CD4-positive, alpha-beta T cell (primary cell): ENCODE measurements around the gene TSPAN11. TPM values are rescaled to one million over a fixed set of nuclear protein-coding genes. Genes with fewer than 3 reads are reported as not detected.

Experiments used
- ATAC-seq: fragments of 200-7000 bp; cut with Tn5 transposase; one replicate; pipeline ENCODE4 v1.10.0; 2022; ENCODE audit warnings: mild to moderate bottlenecking; ENCODE audit not compliant: poor library complexity
- CTCF ChIA-PET: fragments of 350-600 bp; sonication (Branson Sonifier 250); formaldehyde crosslinking; loops from one replicate; lab custom pipeline; 2021; ENCODE audit warnings: antibody characterized with exemption, inconsistent platforms; lab: Charles Lee
- POLR2A ChIA-PET: fragments of 350-600 bp; sonication (Branson Sonifier 250); formaldehyde crosslinking; loops from one replicate; lab custom pipeline; 2021; ENCODE audit warnings: antibody characterized with exemption, inconsistent platforms; lab: Charles Lee
- DNase-seq, 14 experiments: peaks; one replicate each; pipeline ENCODE4 v3.0.0-alpha.2; 2013 to 2020; ENCODE audit warnings: mixed read lengths in 2 of 14
- H3K27ac ChIP-seq, 2 donors: one replicate each; pipeline versions ENCODE4 v1.5.1 to v1.7.0; 2013; ENCODE audit warnings: low read length in 2 of 2, low read depth in 1 of 2, mild to moderate bottlenecking in 1 of 2
- H3K27me3 ChIP-seq, 2 experiments: 1 replicate in 1 of 2; 2 replicates in 1 of 2; pipeline versions ENCODE4 v1.6.1 to v1.7.0; 2013; ENCODE audit warnings: low read length in 2 of 2, control low read depth in 1 of 2, mild to moderate bottlenecking in 1 of 2, moderate library complexity in 1 of 2; ENCODE audit not compliant: insufficient read depth in 2 of 2, control insufficient read depth in 1 of 2
- H3K36me3 ChIP-seq: one replicate; pipeline ENCODE4 v1.6.1; 2013; ENCODE audit warnings: low read length, control low read depth; ENCODE audit not compliant: insufficient read depth
- H3K4me1 ChIP-seq: one replicate; pipeline ENCODE4 v1.6.1; 2013; ENCODE audit warnings: low read length, control low read depth; ENCODE audit not compliant: insufficient read depth
- H3K4me3 ChIP-seq: one replicate; pipeline ENCODE4 v1.5.1; 2013; ENCODE audit warnings: mild to moderate bottlenecking, low read length, moderate library complexity
- H3K9me3 ChIP-seq, 2 experiments: 1 replicate in 1 of 2; 2 replicates in 1 of 2; pipeline versions ENCODE4 v1.6.1 to v1.7.0; 2013; ENCODE audit warnings: low read length in 2 of 2, mild to moderate bottlenecking in 2 of 2, control low read depth in 1 of 2, moderate library complexity in 1 of 2; ENCODE audit not compliant: control insufficient read depth in 1 of 2, insufficient read depth in 1 of 2
- H3K27ac Mint-ChIP-seq: one replicate; pipeline ENCODE4 v1.8.0; 2020; ENCODE audit warnings: mixed read lengths
- H3K27me3 Mint-ChIP-seq: one replicate; pipeline ENCODE4 v1.8.0; 2021; ENCODE audit warnings: mixed read lengths
- H3K36me3 Mint-ChIP-seq: one replicate; pipeline ENCODE4 v1.8.0; 2021; ENCODE audit warnings: low read depth, mixed read lengths
- H3K4me1 Mint-ChIP-seq: one replicate; pipeline ENCODE4 v1.8.0; 2021; ENCODE audit warnings: low read depth, mixed read lengths
- H3K4me3 Mint-ChIP-seq: one replicate; pipeline ENCODE4 v1.8.0; 2020; ENCODE audit warnings: mild to moderate bottlenecking, mixed read lengths
- H3K9me3 Mint-ChIP-seq: one replicate; pipeline ENCODE4 v1.8.0; 2020; ENCODE audit warnings: mixed read lengths
- CTCF ChIP-seq: fragments of 200-600 bp; IDR thresholded peaks from one replicate; pipeline ENCODE4 v1.8.0; 2022; ENCODE audit warnings: antibody characterized with exemption, mild to moderate bottlenecking
- intact Hi-C, 2 experiments: fragments of 100-400 bp; cut with DNase I in 1 of 2; cut with micrococcal nuclease in 1 of 2; formaldehyde crosslinking; loops; one replicate each; pipeline versions ENCODE4 v1.15.1 to v1.9.0; 2023 to 2025; cut with DNase I, micrococcal nuclease
- total RNA-seq, 174 experiments: library from RNA in 2 of 174; stranded (reverse) in 2 of 174; gene quantifications; one replicate each; pipeline ENCODE4 v1.2.3 and lab custom pipeline; 2021 to 2026

Gene TSPAN11
- total RNA-seq, 2 experiments from 2014 or later, result not detected

- H3K4me1 Mint-ChIP-seq, result no peaks in the 10 kb centered on the region
- H3K36me3 ChIP-seq, result no peaks in the 10 kb centered on the region
- intact Hi-C loops, result no loop called here
- H3K9me3 ChIP-seq, result no peaks in the 10 kb centered on the region
- no peak overlapping the region for H3K27ac Mint-ChIP-seq
- no peaks in the 10 kb centered on the region for H3K4me1 ChIP-seq
- TF ChIP-seq CTCF, result no peak
- no peaks in the 10 kb centered on the region for H3K36me3 Mint-ChIP-seq
- no peak overlapping the region for H3K4me3 ChIP-seq
- CTCF ChIA-PET, result no interaction called here
- H3K4me3 Mint-ChIP-seq, result no peak overlapping the region
- no peak for ATAC-seq
- POLR2A ChIA-PET, result no interaction called here
- DNase-seq, result no peak
- no peaks in the 10 kb centered on the region for H3K27me3 ChIP-seq
- H3K9me3 Mint-ChIP-seq, result no peaks in the 10 kb centered on the region
- H3K27me3 Mint-ChIP-seq, result no peaks in the 10 kb centered on the region
- H3K27ac ChIP-seq, result no peak overlapping the region
Observed at GRCh38 chr12:30999011-30999410, 72.5 kb downstream of the TSPAN11 start.

- ChIA-PET CTCF (no interaction called here), POLR2A (no interaction called here)
- no peak overlapping the region for H3K4me3 Mint-ChIP-seq
- H3K36me3 Mint-ChIP-seq, result no peaks in the 10 kb centered on the region
- H3K9me3 Mint-ChIP-seq, result no peaks in the 10 kb centered on the region
- no peaks in the 10 kb centered on the region for H3K27me3 ChIP-seq
- no peaks in the 10 kb centered on the region for H3K4me1 Mint-ChIP-seq
- H3K27ac ChIP-seq, result no peak overlapping the region
- no peak for DNase-seq
- no peaks in the 10 kb centered on the region for H3K4me1 ChIP-seq
- no peaks in the 10 kb centered on the region for H3K27me3 Mint-ChIP-seq
- H3K9me3 ChIP-seq, result no peaks in the 10 kb centered on the region
- no peak overlapping the region for H3K4me3 ChIP-seq
- ATAC-seq, result no peak
- H3K27ac Mint-ChIP-seq, result no peak overlapping the region
- no peaks in the 10 kb centered on the region for H3K36me3 ChIP-seq
- TF ChIP-seq CTCF, result no peak
- intact Hi-C loops, result no loop called here
Observed at GRCh38 chr12:30999723-31000122, 73.2 kb downstream of the TSPAN11 start.

- H3K9me3 Mint-ChIP-seq, result no peaks in the 10 kb centered on the region
- Histone ChIP-seq H3K27ac (no peak overlapping the region), H3K4me1 (no peaks in the 10 kb centered on the region), H3K27me3 (no peaks in the 10 kb centered on the region), H3K4me3 (no peak overlapping the region), H3K36me3 (no peaks in the 10 kb centered on the region), H3K9me3 (no peaks in the 10 kb centered on the region)
- ATAC-seq (no peak), DNase-seq (no peak)
- H3K27me3 Mint-ChIP-seq, result no peaks in the 10 kb centered on the region
- no peaks in the 10 kb centered on the region for H3K4me1 Mint-ChIP-seq
- TF ChIP-seq CTCF, result no peak
- H3K27ac Mint-ChIP-seq, result no peak overlapping the region
- no peak overlapping the region for H3K4me3 Mint-ChIP-seq
- intact Hi-C loops, result no loop called here
- H3K36me3 Mint-ChIP-seq, result no peaks in the 10 kb centered on the region
- POLR2A ChIA-PET, result interaction anchor here (0.8 kb wide), 1 partner anchor 15 kb away, joined by 3 read pairs; no protein-coding TSS in a partner anchor
- CTCF ChIA-PET, result no interaction called here
Observed at GRCh38 chr12:31000751-31001150, 74.2 kb downstream of the TSPAN11 start.
